GM19467 (cell line): ENCODE data around the gene IL10.
"Not testable (repeated sequence)": the region's sequence is repeated elsewhere in the genome, so short reads cannot be mapped to it uniquely, and the experiment has no call there.

Experiments used
- ATAC-seq: cut with Tn5 transposase; IDR thresholded peaks from one replicate; pipeline ENCODE4 v1.9.1; 2021; ENCODE audit warnings: mild to moderate bottlenecking, moderate library complexity; ENCODE audit not compliant: unreplicated experiment

The IL10 gene

DNA sequence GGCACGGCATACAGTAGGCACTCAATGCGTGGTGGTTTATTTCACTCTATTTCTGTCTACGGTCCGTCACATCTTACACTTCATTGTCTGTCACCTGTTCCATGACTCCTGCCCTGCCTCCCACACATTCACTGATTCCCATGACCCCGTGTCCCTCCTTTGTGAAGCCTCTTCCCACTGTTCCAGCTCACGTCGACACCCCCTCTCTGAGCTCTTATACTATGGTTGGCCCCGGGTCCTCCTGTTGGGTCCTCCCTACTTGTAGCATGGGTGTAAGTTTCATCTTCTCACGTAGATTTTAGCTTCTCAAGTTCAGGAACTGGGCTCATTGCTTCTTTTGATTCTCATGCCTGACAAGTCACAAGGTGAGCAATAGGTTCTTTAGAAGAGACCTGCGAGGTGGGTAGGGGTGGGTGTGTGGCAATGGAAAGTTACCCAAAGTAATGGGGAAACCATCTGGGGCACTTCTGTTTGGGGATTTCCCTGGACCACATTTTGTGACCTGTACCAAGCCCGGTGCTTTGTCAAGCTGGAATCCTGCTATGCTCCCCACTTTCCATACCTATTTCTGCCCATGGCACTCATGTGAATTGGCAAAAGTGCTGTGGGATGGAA is 22.1 kb upstream of the IL10 start:
- no peak for ATAC-seq

DNA sequence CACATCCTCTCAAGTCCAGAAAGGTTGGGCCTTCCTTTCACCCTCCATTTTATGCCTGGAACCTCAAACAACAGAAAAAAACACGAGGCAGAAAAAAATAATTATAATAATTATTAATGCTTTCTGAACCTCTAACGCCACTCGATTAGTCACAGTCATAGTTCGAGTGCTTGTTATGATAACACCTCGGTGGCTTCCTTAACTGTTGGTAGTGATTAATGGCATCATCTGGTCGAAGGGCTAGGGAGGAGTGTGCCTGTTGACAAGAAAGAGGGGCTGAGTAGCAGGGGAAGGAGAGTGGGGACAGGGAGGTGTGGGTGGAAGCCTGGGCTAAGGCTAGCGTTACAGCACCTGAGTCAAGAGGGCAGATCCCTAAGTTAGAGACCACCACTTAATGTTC is 21.3 kb upstream of the IL10 start:
- no peak for ATAC-seq

DNA sequence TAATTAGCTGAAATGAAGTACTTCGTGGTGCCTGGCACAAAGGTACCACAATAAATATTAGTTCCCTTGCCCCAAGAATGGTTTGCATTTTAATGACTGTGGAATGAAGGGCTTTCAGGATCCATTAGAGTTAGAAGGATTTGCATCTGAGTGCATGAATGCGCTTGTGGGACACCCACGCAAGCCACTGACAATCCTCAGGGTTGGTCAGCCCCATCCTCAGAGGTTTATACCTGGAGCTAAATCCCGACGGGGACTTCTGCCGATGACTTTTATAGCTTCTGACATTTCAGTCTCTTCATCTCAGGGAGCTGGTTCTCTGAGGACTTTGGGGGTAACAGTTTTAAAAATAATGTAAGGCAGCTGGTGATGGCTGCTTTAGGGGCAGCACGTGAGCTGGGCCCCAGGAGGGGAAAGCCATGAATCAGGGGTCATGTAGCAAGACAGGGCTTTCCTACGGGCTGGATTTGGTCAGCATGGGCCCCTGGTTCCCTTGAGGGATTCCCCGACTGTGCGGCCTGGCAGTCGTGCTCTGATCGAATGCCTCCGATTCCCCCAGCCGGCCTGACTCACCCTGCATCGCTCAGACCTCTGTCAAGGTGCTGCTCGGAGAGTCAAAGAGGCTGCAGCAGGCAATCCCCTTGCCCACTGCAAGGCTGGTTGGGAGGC is 20.8 kb upstream of the IL10 start:
- ATAC-seq, result peak; percentile 45

DNA sequence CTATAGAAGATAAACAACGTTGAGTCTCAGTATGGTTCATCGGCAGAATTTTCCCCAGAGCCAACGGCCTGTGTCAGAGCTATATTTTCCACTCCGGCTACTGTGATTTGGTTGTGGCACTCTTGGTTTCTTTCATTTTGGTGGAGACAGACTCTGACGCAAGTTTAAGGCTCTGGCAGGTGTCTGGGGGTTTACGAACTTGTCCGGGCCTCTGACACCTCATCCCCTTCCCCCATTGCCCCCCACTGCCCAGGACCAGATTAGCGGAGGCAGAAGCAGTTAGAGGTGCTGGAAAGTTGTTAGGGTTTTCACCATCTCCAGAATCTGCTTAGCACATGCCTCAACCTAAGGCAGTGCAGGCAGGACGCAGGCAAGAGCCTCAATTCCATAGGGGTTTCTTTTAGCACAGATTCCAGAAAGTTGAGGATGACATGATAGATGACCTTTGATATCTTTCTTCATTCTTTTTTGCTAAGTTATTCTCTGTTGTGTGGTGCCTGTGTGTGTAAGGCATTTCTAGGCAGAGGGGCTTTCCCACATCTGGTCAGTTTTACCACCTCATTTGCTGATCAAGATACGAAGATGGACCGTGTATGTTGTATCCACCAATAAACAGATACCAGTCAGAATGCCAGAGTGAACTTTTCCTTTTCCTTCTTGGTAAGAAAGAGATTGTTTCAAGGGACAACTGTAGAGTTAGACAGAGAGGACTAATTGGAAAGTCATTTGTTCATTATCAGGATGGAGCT is 18.4 kb upstream of the IL10 start:
- no peak for ATAC-seq

DNA sequence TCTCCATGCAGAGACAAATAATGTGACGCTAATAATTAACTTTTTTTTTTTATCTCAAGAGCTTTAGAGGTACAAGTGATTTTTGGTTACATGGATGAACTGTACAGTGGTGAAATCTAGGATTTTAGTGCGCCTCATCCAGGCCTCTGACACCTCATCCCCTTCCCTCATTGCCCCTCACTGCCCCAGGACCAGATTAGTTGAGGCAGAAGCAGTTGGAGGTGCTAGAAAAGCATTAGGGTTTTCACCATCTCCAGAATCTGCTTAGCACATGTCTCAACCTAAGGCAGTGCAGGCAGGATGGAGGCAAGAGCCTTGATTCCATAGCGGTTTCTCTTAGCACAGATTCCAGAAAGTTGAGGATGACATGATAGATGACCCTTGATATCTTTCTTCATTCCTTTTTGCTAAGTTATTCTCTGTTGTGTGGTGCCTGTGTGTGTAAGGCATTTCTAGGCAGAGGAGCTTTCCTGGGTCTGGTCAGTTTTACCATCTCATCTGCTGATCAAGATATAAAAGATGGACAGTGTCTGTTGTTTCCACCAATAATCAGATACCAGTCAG is 16.3 kb upstream of the IL10 start:
- ATAC-seq, result no peak

DNA sequence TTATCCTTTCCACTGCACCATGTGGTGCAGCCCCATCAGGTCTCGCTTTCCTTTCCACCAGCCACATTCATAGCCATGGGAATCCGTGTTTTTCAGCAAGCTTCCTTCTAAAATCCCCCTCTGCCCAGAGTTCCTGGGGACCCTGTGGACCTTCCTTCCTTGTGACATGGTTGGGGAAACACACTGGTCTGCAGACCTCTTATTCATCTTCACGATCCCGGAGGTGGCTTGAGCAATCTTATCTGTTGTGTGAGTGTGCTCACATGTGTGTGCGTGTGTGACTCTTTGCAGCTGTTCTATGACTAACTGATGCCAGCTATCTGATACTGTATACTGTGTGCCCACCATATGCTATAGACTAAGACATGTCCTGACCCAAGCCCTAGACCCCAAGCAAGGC is 15.6 kb upstream of the IL10 start:
- no peak for ATAC-seq

DNA sequence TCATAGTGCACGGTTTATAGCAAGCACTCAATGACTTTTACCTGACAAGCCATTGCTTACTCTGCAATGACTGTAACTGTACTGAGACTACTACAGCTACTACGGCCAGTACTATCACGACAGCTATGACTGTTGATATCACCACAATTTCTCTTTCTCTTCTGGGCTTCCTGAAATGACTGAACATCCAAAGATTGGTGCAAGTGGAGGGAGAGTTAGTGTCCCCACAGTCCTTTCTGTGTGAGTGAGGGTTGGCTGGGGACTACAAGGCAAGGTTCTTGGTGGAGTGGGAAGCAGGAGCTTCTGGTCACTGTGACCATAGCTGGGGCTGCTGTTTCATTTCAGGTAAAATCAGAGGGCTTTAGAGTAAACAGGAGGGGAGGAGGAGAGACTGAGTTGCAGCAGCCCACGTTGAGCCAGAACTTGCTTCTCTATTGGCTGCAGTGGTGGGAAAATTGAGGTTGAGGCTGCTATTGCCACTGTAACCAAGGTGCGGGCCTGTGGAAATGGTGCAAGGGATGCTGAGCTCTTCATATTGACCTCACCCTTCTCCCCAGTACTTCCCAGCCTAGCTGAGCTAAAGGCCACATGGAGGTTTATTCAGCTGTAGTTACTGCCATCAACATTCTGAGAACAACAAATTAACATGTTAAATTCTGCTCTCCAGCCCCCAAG is 14.1 kb upstream of the IL10 start:
- ATAC-seq, result no peak

DNA sequence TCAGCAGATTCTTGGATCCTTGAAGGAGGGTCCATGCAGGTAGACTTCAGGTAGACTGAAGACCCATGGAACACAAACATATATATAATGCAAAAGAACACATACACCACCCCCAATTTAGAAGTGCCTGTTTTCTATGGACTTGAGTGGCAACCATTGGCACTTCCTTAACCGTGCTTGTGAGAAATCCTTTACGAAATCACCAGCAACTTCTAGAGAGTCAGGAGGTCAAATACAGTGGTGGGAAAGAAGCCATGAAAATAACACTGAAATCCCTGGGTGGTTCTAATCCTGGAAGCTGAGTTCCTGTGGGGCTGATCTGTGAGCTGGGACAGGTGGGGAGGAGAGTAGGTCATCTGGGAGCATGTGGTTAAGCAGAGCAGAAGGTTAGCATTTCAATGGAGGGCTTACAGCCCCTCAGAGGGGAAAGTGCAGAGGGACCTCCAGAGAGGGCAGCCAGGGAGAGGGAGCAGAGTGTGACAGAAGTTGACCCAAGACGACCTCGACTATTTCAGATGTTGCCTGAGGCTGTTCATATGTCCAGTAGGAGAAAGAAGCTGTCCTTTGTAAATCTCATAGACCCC is 13.0 kb upstream of the IL10 start:
- no peak for ATAC-seq

DNA sequence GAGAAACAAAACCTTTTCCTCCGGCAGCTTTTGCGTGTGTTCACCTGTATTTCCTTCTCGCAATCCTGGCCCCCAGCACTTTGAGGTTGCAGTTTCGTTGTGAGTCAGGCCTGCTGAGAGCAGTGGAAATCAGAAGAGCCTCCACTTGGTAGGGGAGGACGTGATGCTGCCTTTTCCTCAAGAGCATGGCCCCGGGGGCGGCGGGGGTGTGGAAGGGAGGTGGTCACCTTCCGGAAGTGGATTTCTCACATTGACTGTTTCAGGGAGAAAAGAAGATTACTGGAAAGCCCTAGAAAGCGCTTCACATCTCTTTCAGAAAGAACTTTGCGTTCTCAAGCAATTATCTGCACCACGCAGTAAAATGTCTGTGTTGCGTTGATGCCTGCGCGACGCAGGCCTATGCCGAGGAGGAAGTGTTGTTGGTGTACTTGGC is 12.2 kb upstream of the IL10 start:
- peak; percentile 56 for ATAC-seq

DNA sequence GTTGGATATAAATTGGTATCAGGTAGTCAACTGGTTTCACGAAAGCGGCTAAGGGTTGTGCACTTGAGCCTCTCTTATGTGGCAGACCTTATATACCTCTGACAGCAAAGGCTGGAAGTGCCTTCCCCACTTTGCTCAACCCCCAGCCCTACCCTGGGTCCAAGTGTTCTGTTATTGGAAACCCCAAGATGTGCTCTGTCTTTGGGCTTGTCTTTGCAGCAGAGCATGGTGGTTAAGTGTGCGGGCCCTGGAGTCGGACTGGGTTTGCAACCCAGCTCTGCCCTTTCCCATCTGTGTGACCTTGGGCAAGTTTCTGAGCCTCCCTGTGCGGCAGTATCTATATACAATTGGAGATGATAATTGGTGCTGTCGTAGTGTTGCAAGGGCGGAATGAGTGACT is 11.2 kb upstream of the IL10 start:
- ATAC-seq, result no peak

DNA sequence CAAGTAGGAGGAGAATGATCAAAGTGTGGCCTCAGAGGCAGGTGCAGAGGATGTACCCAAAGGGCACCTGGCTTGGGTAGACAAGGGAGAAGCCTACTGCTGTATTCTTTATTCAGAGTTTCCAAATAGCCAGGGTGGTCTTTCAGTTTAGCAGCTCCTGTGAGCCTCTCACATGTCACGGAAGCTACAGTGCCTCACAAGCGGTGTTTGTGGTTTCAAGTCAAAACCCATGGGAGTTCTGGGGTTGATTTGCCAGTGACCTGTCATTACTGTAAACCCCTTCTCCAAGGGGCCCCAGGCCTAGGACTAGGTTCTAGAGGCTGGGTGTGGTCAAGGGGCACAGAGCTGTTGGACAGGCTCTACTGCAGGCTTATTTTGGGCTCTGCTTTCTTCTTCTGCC is 10.2 kb upstream of the IL10 start:
- ATAC-seq, result peak; percentile 61

DNA sequence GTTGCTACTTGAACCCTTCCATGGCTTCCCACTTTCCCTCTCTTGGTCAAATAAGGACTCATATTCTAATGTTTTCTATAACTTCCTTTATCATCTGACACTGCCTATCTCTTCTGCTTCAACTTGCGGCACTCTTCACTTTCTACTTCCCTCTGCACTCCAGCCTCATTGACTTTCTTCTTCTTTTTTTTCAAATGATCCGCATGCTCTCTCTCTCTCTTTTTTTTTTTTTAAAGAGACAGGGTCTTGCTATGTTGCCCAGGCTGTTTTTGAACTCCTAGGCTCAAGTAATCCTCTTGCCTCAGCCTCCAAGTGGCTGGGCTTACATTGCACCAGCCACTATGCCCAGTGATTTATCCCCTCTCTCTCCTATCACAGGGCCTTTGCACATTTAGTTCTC is 7.3 kb upstream of the IL10 start:
- no peak for ATAC-seq

DNA sequence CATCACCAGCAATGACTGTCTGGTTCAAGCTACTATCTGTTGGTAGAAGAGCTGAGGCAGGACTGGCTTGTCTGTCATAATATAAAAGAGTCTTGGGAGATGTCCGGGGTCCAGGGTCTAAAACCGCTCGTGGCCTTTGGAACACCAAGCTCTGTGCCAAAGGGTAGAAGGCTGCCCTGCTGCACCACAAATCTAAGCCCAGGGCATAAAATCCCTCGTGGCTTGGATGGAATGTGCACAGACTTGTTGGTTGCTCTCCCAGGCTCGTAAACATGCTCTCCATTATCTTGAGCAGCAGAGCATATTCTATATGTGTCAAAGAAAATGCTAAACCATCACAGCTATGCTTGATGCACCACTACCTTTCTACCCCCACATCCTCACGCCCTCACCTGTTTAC is 6.6 kb upstream of the IL10 start:
- not testable (repeated sequence) for ATAC-seq

DNA sequence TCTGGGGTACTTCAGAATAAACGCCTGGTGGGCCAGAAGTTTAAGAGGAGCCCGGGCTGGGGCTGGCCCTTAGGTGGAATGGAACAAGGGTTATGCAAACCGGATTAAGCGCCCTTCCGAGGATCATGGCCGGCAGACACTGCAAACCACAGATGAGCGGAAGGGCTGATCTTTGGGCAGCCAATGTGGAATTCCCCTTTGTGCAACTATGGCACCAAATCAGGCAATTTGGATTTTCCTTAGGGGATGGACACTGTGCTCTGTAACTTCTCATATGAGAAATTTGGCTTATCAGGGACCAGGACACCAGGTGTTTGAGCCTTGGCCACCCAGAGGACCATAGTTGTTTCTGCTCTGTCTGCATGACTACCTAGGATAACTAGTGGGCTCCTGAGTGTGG is 5.7 kb upstream of the IL10 start:
- ATAC-seq, result no peak

DNA sequence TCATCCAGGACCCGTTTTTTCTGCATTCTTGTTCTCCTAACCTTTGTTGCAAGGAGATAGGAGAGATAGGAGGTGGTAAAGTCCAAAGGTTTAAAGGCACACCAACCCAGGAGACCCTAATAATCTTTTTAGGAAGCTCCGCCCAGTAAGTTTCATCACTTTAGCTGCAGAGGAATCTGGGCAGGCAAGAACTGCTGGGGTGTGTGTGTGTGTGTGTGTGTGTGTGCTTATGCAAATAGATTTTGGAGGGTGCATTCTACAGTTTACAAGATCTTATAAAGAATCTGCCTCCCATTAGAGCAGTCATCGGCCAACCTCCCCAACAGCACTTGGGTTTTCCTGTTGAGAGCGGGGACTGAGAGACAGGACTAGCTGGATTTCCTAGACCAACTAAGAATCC is 3.9 kb upstream of the IL10 start:
- no peak for ATAC-seq

DNA sequence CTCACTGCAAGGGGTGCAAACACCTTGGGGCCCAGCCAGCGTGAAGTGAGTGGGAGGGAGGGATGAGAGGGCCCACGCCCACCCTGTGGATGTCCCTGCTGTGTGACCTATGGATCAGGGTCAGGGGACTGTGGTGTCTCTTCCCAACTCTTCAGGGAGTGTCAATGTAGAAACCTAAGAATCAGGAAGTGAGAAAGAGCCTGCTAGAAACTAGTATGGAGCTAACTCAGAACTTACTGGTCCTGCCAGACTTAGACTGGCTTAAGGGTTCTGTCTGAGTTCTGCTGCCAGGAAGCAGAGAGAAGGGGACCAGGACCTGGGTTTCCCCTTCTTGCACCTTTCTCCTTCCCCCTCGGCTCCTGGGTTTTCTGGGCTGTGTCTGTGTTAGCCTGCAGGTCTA is 1.8 kb upstream of the IL10 start:
- no peak for ATAC-seq

DNA sequence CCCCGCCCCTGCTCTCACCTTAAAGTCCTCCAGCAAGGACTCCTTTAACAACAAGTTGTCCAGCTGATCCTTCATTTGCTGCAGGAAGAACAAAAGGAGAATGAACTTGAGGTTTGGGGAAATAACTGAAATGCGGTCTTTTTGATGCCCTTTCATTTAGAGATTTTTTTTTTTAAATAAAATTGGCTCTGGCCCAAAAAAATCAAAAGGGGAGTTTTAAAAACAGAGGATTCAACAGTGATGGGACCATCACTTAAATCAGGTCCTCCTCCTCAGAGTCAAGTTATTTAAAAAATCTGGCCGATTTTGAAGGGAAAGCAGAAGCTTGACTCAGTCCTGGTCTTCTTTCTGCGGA is 979 bp downstream of the IL10 start:
- ATAC-seq, result no peak

DNA sequence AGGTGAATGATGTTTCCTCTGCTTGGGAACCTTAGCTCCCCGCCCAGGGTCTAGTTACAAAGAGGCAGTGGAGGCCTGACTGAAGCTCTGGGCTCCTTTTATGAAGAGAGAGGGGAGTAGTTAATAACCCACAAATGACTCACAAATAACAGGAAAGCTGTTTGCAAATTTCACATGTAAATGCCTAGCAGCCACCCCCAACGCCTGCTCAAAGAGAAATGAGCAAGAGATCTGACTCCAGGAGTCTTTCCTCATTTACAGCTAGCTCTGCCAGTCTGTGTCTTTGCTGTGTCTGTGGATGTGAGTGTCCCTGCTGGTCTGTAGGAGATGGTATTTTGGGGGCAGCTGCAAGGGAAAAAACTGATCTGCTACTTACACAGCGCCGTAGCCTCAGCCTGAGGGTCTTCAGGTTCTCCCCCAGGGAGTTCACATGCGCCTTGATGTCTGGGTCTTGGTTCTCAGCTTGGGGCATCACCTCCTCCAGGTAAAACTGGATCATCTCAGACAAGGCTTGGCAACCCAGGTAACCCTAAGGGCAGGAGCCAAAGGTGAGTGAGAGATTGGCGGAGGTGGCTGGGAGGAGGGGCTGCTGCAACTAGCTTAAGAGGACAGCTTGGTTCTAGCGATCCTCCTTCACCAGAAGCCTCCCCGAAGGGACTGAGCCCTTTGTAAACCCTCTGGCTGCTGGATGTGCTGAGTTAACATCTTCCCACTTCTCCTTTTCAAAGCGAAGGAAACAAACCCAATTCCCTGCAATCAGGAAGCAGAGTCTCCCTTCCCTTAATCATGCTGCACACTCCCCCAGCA is 1.6 kb downstream of the IL10 start, which contains the start of gene IL19:
Gene IL19, plus strand, starts transcription at position 243 of the 807 bp plus-strand sequence. CDS start 65,890 bp downstream, outside the sequence.
- ATAC-seq, result no peak

DNA sequence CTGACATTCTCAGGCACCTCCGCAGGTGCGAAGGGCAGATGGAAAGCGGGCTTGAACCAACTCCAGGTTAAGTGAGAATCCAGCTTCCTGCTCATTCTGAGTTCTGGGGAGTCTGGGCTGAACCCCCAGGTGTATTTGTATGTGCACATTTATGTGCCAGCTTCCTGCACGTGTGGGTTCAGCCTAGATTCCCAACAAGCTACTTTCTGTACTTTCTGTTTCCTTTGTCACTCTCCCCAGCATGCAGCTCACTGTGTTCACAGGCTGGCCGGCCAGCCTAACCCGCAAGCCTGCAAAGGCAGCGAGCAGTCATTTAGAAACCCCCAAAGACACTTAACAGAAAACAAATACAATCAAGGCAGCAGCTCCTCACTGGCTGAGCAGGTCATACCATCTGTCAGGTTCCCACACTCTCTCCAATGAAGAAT is 3.0 kb downstream of the IL10 start:
- peak; percentile 65 for ATAC-seq
